GM18868 (cell line): ENCODE data around the gene RPA3.
"Not testable (repeated sequence)": the region's sequence is repeated elsewhere in the genome, so short reads cannot be mapped to it uniquely, and the experiment has no call there.

Experiments
- ATAC-seq: cut with Tn5 transposase; IDR thresholded peaks from one replicate; pipeline ENCODE4 v1.9.1; 2021; ENCODE audit warnings: mild to moderate bottlenecking, moderate library complexity; ENCODE audit not compliant: unreplicated experiment

Gene RPA3

GRCh38 chr7:7696458-7697119, 21.8 kb downstream of the RPA3 start:
- ATAC-seq, result no peak

- no peak for ATAC-seq
Observed at GRCh38 chr7:7695111-7695817, 23.1 kb downstream of the RPA3 start.

GRCh38 chr7:7694542-7694941, 23.9 kb downstream of the RPA3 start:
- no peak for ATAC-seq

GRCh38 chr7:7693881-7694280, 24.5 kb downstream of the RPA3 start:
- ATAC-seq, result no peak

DNA sequence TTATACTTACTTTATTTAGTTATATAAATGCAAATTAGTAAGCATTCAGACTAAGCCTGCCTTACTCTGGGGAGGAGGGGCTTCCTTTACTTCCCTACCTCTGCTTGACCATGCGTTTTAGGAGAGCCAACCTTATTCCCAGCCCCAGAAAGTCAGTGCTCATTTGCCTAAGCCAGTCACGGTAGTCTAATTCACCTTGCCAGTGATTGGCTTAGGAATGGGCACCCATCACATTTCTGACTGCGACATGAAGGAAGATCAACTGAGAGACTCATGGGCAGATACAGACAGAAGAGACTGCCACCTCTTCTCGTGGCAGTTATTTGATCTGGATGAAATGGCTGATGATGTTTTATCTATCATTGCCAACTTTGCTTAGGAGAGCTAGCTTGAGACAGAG, 29.5 kb downstream of the RPA3 start:
- no peak for ATAC-seq

- ATAC-seq, result peak; percentile 62
Observed at GRCh38 chr7:7688310-7688709, 30.1 kb downstream of the RPA3 start.

DNA sequence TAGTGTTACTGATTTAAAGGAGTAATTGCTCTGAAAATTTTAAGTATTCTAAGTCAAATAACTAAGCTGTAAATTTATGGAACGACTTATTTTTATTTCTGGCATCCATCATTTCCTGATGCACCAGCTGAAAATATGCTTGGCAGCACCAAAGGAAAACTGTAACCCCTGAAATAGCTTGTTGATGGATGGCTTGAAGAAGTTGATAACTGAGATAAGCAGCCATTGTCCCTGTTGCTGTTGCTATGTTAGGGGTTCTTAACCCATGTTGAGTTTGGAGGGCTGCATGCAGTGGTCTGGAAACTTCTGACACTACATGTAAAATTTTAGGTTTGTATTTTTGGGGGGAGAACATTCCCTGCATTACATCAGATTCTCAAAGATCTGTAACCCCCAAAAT, 30.6 kb downstream of the RPA3 start:
- ATAC-seq, result no peak

DNA sequence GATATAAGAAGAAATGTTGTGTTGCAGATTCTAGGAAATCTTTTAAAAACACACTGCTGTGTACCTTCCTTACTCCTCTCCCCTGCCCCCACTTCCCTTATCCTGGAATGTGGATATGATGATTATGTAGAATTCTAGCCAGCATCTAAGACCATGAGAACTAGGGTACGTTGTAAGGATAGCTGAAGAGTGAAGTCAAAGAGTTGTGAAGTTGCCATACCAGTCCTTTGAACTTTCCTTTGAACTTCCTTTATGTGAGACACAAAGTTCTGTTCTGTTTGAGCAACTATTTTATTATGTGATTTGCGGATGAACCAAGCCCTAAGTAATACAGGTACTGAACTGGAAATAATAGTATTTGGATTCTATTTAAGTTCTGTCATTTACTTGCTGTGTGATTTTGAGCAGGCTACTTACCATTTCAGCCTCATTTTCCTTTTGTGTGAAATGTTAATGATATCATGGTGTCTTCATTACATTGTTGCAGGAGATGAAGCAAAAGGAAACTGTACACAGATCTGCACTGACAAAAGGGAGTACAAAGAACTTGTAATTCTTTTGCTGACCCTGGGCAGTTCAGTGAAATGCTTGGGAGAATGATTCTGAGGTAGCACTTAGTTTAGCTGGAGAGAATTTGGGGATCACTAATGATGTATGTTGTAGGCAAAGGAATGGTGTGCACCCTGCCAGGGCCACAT, 31.4 kb downstream of the RPA3 start:
- no peak for ATAC-seq

DNA sequence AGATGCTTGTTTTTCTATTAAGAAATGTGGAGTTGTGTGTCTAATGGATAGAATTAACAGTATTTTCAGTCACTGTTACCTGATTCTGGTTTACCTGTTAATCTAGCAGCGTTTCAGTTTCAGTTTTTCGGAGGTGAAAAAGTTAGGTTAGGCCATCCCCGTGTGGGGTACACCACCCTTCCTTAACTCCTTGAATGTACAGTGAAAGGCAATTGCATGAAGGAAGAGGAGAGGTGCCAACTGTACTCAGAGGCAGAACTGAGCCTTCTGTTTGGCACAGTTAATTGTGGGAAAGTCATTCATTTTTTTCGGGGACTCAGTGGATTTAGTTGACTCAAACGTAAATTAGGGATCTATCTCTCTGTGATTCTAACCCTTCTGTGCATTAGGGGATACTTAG, 35.5 kb downstream of the RPA3 start:
- no peak for ATAC-seq

DNA sequence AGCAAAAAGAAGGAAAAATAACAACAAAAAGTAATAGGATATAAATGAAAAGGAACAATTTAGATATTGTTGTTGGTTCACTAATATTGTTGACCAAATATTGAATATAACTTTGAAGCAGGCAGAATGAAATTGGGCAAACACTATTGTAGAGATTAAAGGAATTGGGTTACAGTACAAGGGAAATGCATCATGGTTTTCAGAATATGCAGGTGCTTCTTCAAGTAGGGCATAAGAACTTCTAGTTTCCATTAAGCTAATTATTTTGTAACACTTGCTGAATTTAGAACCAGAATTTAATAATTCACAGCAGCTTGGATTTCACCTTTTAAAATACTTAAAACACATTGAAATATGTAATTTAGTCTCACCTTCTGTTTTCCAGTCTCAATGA, 36.5 kb downstream of the RPA3 start:
- ATAC-seq, result no peak

- peak; percentile 93 for ATAC-seq
Observed at GRCh38 chr7:7681191-7681935, 37.0 kb downstream of the RPA3 start.

- ATAC-seq, result not testable (repeated sequence)
Observed at GRCh38 chr7:7679640-7680039, 38.8 kb downstream of the RPA3 start.

- ATAC-seq, result no peak
Observed at GRCh38 chr7:7675686-7676085, 42.7 kb downstream of the RPA3 start.

GRCh38 chr7:7673240-7673550, 45.2 kb downstream of the RPA3 start:
- ATAC-seq, result no peak

DNA sequence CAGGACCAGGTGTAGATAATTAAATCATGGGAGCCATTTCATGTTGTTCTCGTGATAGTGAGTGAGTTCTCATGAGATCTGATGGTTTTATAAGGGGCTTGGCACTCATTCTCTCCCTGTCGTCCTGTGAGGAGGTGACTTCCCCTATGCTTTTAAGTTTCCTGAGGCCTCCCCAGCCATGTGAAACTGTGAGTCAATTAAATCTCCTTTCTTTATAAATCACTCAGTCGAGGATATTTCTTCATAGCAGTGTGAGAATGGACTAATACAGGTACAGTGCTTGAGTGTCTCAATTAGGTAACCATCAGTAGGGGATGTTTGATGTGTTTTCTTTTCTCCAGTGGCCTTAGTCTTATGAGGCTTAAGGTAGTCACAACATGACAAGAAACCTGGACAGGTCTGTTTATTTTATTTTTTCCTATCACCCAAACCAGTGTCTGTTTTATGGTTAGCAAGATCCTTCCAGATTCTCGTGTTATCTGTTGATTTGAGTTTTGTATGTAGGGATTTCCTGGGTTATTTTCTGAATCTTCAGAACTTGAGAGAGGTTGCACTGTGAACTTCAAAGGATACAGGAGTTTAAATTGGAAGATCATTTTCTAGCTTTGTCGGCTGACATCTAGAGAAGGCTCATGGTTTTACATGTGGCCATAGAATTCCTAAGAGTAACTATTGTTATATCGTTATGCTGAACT, 45.7 kb downstream of the RPA3 start:
- ATAC-seq, result no peak

DNA sequence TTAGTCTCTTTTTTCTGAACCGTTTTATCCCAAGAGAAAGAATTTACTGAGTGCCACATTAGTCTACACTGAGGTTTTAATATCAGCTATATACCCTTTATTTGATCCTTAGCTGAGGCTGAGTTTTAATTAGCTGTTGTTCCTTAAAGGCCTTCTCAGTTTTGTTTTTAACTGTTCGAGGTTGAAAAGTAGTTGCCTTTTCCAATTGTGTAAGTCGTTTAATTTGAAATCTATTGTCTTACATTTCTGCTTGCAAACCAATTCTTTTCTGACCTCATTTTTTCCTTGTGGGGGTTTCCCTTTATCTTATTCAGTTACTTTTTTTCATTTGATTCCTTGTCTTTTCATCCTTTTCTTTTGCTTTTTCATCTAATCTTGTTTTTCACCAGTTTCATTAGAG, 47.0 kb downstream of the RPA3 start:
- ATAC-seq, result no peak

GRCh38 chr7:7670490-7670889, 47.9 kb downstream of the RPA3 start:
- no peak for ATAC-seq

DNA sequence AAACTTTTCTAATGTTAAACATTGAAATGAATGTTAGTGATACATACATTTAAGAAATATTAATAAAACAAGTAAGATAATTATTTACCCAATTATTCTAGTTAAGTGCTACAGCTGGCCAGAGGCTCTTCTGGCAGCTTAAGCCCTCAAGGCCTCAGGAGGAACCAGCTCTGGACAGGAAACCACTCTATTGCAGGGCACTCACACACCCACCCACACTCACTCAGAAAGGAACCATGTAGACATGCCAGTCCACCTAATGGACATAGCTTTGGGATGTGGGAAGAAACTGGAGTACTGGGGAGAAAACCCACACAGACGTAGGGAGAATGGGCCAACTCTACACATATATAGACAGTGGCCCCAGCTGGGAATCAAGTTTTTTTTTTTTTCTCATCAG, 49.7 kb downstream of the RPA3 start:
- ATAC-seq, result no peak

GRCh38 chr7:7667187-7667586, 51.2 kb downstream of the RPA3 start:
- ATAC-seq, result no peak

- ATAC-seq, result no peak
Observed at GRCh38 chr7:7665031-7665430, 53.4 kb downstream of the RPA3 start.

- no peak for ATAC-seq
Observed at GRCh38 chr7:7664291-7664690, 54.1 kb downstream of the RPA3 start.
